HG03558 (cell line): Measurements from ENCODE around the gene BFSP2.

ENCODE experiments used
- ATAC-seq: cut with Tn5 transposase; IDR thresholded peaks from one replicate; pipeline ENCODE4 v1.9.1; 2021; ENCODE audit warnings: moderate number of reproducible peaks; ENCODE audit not compliant: unreplicated experiment; ENCODE audit errors: extremely low read depth

BFSP2 gene

GRCh38 chr3:133381346-133382109 lies 18.3 kb upstream of the BFSP2 start:
- no peak for ATAC-seq

GRCh38 chr3:133383175-133383574 lies 16.7 kb upstream of the BFSP2 start:
- no peak for ATAC-seq

GRCh38 chr3:133383741-133384140 lies 16.1 kb upstream of the BFSP2 start:
- ATAC-seq = no peak

- ATAC-seq = peak; percentile 70
Measured at GRCh38 chr3:133384331-133385027, 15.4 kb upstream of the BFSP2 start.

GRCh38 chr3:133386876-133387275 lies 13.0 kb upstream of the BFSP2 start:
- no peak for ATAC-seq

GRCh38 chr3:133387341-133387740 lies 12.5 kb upstream of the BFSP2 start:
- no peak for ATAC-seq

- ATAC-seq = no peak
Measured at GRCh38 chr3:133388696-133389395, 11.0 kb upstream of the BFSP2 start.

GRCh38 chr3:133390715-133391114 lies 9.1 kb upstream of the BFSP2 start:
- ATAC-seq = no peak

GRCh38 chr3:133393204-133393603 lies 6.7 kb upstream of the BFSP2 start:
- no peak for ATAC-seq

- no peak for ATAC-seq
Measured at GRCh38 chr3:133393691-133394474, 6.0 kb upstream of the BFSP2 start.

- no peak for ATAC-seq
Measured at GRCh38 chr3:133394561-133395311, 5.1 kb upstream of the BFSP2 start.

- ATAC-seq = no peak
Measured at GRCh38 chr3:133396906-133397305, 3.0 kb upstream of the BFSP2 start.

- no peak for ATAC-seq
Measured at GRCh38 chr3:133401374-133402135, 1.7 kb downstream of the BFSP2 start.

- no peak for ATAC-seq
Measured at GRCh38 chr3:133404920-133405319, 5.1 kb downstream of the BFSP2 start.

- ATAC-seq = no peak
Measured at GRCh38 chr3:133408366-133408765, 8.5 kb downstream of the BFSP2 start.

GRCh38 chr3:133408961-133409360 lies 9.1 kb downstream of the BFSP2 start:
- ATAC-seq = no peak

GRCh38 chr3:133410191-133410892 lies 10.5 kb downstream of the BFSP2 start:
- no peak for ATAC-seq
